ENCODE data around the gene STAC3. TPM values are rescaled to one million over a fixed set of nuclear protein-coding genes. Genes with fewer than 3 reads are reported as not detected.

STAC3 gene
- total RNA-seq, 2 donors from 2014 or later = 3.2 to 4.5 TPM

DNA sequence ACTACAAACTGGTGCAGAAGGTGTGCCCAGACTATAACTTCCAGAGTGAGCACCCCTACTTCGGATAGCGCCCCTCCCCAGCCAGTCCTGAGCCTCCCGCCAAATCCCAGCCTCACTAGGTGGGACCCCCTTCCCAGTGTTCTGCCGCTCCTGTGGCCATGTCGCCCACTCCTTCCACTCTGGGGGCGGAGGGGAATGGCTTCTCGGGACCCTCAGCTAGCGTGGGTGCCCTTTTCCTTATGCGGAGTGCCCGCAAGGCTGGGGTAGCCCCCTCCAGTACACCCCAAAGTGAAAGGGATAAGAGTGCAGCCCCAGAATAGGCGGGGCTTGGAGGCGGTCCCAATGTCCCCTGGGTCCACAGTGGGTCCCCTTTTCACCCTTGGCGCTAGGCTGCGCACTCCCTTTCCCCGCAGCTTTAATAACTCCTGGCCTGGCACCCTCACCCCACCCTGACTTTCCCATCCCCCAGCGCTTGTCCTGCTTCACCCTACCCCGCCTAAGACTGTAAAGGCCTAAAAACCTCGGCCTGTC is 25.2 kb downstream of the STAC3 start:
- H3K27me3 Mint-ChIP-seq = peaks cover 47% of the 10 kb centered on the region

DNA sequence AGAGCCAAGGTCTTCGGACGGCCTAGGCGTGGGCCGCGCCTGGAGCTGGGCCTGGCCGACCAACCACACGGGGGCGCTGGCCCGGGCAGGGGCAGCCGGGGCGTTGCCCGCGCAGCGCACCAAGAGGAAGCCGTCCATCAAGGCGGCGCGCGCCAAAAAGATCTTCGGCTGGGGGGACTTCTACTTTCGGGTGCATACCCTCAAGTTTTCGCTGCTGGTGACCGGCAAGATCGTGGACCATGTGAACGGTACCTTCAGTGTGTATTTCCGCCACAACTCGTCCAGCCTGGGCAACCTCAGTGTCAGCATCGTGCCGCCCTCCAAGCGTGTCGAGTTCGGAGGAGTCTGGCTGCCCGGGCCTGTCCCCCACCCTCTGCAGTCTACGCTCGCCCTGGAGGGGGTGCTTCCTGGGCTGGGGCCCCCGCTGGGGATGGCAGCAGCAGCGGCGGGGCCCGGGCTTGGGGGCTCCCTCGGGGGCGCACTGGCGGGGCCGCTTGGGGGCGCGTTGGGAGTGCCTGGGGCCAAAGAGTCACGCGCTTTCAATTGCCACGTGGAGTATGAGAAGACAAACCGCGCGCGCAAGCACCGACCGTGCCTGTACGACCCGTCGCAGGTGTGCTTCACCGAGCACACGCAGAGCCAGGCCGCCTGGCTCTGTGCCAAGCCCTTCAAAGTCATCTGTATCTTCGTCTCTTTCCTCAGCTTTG is 25.9 kb downstream of the STAC3 start:
- H3K4me1 Mint-ChIP-seq = peaks cover 23% of the 10 kb centered on the region
- peaks cover 51% of the 10 kb centered on the region for H3K27me3 Mint-ChIP-seq
- H3K36me3 Mint-ChIP-seq (ENCODE audit: low read depth) = peaks cover 10% of the 10 kb centered on the region
- peak; percentile 71 for ATAC-seq (replicated peaks)
- peak overlapping the region; percentile 38 for H3K4me3 Mint-ChIP-seq
- H3K9me3 Mint-ChIP-seq = no peaks in the 10 kb centered on the region
- no peak overlapping the region for H3K27ac Mint-ChIP-seq

More for the DNA sequence above, 25.2 kb downstream of the STAC3 start:
- Mint-ChIP-seq H3K36me3 (ENCODE audit: low read depth) (peaks cover 16% of the 10 kb centered on the region), H3K27ac (no peak overlapping the region), H3K9me3 (no peaks in the 10 kb centered on the region), H3K4me1 (peaks cover 27% of the 10 kb centered on the region), H3K4me3 (peak overlapping the region; percentile 38)
- no peak for ATAC-seq (replicated peaks)

DNA sequence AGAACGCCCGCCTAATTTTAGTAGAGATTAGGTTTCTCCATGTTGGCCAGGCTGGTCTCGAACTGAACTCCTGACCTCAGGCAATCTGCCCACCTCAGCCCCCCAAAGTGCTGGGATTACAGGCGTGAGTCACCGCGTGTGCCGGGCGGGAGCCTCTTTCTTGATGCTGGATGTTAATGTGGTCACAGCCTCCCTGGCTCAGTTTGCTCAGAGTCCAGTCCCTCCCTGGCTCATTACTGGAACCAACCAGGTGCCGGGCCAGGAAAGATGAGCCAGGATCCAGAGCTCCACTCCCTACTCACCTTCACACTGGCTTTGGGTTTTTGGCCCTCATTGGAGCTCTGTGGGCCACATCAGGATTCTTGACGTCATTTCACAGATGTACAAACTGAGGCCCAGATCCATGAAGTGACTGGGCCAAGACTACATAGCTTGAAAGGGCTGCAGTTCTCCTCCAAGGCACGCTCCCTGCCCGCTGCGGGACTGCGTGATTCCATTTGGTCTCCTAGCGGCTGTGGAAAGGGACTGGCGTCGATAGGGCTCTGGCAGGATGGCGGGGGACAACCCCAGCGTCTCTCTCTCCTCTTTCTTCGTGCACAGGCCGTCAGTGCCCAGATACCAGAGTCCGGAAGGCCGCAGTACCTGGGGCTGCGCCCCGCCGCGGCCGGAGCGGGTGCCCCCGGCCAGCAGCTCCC is 26.6 kb downstream of the STAC3 start:
- ATAC-seq (replicated peaks) = no peak
- Mint-ChIP-seq H3K9me3 (no peaks in the 10 kb centered on the region), H3K27ac (no peak overlapping the region), H3K4me3 (peak overlapping the region; percentile 38), H3K4me1 (peaks cover 17% of the 10 kb centered on the region), H3K36me3 (ENCODE audit: low read depth) (peaks cover 3% of the 10 kb centered on the region), H3K27me3 (peaks cover 57% of the 10 kb centered on the region)

DNA sequence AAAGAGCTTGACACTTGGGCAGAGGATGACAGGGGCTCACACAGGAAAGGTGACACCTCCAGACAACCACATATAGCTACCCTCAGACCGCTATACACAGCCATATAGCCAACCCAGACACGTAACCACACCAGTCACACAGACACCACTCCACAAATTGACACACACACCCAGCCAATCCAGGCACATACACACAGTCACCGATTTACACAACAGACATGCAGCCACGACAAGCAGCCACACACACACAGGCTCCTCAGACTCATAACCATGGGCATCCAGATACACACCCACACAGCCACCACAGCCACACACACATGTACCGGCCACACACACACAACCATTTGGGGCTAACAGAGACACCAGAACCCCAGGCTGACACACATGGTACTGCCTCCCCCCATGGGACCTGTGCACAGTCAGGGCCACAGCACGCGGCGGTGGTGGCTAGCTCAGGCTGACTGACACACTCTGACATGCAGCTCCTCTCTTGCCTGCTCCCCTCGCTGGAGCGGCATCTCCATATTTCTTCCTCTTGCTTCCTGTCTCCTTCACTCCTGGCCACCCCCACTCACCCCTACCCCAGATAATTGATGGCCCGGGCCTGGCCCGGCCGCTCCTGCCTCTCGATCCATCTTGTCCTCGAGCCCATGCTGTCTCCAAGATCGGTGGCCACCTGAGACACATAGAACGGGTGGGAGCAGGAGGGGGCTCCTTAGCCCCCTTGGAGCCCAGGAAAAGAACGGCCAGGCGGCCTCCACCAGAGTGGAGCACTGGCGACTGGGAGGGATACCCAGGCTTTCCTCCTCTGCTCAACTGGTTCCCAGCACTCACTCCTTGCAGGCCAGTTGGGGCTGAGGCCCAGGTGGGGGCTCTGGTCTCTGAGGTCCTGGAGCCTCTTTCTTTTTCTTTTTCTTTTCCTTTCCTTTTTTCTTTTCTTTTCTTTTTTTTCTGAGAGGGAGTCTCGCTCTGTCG is 27.5 kb downstream of the STAC3 start:
- Mint-ChIP-seq H3K4me1 (peaks cover 14% of the 10 kb centered on the region), H3K4me3 (no peak overlapping the region), H3K27ac (no peak overlapping the region), H3K27me3 (peaks cover 66% of the 10 kb centered on the region), H3K9me3 (no peaks in the 10 kb centered on the region), H3K36me3 (ENCODE audit: low read depth) (no peaks in the 10 kb centered on the region)
- ATAC-seq (replicated peaks) = peak; percentile 35

DNA sequence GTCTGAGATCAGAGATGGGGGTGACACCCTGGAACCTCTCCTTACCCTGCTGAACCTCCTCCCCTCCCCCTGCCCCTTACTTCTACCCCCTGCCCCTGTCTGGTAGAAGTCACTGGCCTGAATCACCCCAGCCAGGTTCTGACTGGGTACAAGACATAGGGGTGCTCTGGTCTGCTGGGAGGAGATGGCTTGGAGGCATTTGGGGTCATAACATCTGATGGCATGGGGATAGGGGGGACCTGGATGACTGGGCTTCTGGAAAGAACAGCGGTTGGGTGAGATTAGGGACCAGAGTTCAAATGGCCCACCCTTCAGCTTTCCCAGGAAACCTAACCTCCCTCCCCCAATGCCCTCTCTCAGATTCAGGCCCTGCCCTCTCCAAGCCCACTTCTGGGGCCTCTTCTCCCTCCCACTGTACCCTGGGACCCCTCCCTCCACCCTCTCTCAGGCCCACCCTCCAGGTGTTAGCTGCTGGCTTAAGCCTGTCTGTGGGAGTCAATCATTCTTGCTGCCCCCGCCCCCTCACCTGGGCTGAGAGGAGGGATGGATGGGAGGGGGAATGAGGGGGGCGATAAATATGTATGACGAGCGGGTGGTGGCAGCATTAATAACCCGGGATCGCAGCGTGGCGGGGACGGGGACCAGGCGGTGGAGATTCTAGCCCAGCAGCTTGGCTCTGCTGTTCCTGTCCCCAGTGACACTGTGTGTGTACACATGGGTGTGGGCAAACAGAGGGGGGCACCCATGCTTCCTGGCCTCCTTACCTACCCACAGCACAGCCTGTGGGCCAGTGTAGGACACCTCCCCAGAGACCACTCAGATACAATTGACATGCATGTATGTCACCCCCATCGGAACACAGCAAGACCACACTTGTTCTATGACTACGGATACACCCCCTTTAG is 28.4 kb downstream of the STAC3 start:
- H3K4me1 Mint-ChIP-seq = peaks cover 16% of the 10 kb centered on the region
- no peaks in the 10 kb centered on the region for H3K9me3 Mint-ChIP-seq
- no peak overlapping the region for H3K27ac Mint-ChIP-seq
- ATAC-seq (replicated peaks) = no peak
- peaks cover 73% of the 10 kb centered on the region for H3K27me3 Mint-ChIP-seq
- H3K4me3 Mint-ChIP-seq = no peak overlapping the region
- peaks cover 2% of the 10 kb centered on the region for H3K36me3 Mint-ChIP-seq (ENCODE audit: low read depth)

DNA sequence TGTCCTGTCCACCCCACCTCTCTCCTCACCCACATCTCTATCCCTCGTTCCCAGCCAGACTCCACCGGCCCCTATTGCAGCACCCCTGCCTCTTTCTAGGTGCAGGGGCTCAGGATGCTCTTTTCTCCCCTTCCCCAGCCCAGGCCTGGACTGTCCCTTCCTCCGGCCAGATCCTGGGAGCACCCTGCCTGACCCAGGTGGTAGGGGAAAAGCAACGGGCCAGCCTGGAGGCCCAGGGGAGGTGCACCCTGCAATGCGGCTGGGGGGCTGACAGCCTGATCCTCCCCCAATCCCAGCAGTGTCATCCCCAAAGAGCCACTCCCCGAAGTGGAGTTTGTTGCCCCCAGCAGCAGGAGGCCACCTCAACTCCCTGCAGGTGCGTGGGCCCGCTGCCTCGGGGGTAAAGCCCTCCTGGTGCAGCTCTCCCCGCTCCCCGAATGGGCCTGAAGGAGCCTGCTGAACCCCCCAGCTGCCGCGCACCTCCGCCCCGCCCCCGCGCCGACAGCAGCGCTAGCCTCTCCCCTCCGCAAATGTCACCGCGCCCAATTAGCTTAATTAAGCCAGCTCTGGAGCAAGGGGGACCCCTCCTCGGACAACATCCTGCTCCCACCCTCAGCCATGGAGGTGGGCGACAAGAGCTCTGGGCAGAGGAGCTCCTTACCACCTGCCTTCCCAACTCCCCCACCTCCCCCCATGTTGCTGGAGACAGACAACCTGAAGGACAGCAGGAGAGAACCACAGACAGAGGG is 29.6 kb downstream of the STAC3 start:
- peaks cover 17% of the 10 kb centered on the region for H3K4me1 Mint-ChIP-seq

DNA sequence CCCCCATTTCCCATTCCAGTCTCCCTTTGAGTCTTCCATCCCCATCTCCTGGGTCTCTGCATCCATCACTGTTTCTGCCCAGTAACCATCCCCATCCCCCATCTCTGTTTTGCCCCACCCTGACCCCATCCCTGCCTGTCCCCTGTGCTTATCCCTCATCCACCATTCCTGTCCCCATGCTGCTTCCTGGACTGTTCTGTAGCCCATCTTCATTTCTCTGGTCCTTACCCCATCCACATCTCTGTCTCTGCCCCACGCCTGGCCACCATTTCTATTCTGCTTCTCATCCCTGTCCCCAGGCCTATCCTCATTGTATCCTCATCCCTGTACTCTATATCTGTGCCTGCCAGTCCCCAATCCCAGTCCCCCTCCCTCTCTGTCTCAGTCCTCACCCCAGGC is 30.2 kb downstream of the STAC3 start:
- no peak for ATAC-seq (replicated peaks)
- Mint-ChIP-seq H3K27me3 (peaks cover 70% of the 10 kb centered on the region), H3K36me3 (ENCODE audit: low read depth) (peaks cover 6% of the 10 kb centered on the region), H3K4me1 (peaks cover 17% of the 10 kb centered on the region), H3K9me3 (no peaks in the 10 kb centered on the region), H3K27ac (no peak overlapping the region), H3K4me3 (no peak overlapping the region)

More for the DNA sequence above, 29.6 kb downstream of the STAC3 start:
- peaks cover 73% of the 10 kb centered on the region for H3K27me3 Mint-ChIP-seq
- H3K27ac Mint-ChIP-seq = no peak overlapping the region
- ATAC-seq (replicated peaks) = no peak
- peaks cover 6% of the 10 kb centered on the region for H3K36me3 Mint-ChIP-seq (ENCODE audit: low read depth)
- no peak overlapping the region for H3K4me3 Mint-ChIP-seq
- no peaks in the 10 kb centered on the region for H3K9me3 Mint-ChIP-seq

DNA sequence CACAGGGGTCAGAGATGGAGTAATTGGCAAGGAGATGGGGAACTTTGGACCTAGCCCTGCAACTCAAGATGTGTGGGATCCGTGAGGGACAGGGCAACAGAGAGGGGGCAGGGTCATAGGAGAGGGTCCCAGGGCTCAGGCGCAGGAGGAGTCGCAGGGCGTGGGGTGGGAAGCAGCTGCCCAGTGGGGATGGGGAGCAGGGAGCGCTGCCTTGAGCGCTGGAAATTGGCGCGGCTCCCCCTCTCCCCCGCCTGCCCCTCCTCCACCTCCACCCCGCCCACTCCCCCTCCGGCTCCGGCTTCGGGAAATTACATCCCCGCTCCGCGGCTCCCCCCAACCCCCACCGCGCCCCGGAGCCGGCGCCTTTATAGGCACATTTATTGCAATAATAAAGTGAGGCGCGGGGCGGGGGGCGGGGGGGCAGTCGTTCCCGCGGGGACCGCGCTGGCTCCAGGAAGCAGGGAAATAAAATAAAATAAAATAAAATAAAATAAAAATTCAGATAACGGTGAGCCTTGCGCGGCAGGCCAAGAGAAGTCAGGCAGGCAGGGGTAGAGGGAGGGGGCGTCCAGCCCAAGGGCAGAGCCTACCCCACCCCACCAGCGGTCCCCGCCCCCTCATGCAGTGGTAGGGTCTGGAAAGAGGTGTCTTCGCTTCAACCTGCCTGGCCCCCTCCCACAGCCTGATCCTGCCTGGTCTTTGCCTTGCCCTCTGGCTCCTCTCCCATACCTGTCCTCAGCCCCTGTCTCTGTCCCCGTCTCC is 30.8 kb downstream of the STAC3 start:
- ATAC-seq (replicated peaks) = no peak
- Mint-ChIP-seq H3K27ac (no peak overlapping the region), H3K9me3 (no peaks in the 10 kb centered on the region), H3K4me3 (no peak overlapping the region), H3K4me1 (peaks cover 23% of the 10 kb centered on the region), H3K36me3 (ENCODE audit: low read depth) (peaks cover 6% of the 10 kb centered on the region), H3K27me3 (peaks cover 71% of the 10 kb centered on the region)

DNA sequence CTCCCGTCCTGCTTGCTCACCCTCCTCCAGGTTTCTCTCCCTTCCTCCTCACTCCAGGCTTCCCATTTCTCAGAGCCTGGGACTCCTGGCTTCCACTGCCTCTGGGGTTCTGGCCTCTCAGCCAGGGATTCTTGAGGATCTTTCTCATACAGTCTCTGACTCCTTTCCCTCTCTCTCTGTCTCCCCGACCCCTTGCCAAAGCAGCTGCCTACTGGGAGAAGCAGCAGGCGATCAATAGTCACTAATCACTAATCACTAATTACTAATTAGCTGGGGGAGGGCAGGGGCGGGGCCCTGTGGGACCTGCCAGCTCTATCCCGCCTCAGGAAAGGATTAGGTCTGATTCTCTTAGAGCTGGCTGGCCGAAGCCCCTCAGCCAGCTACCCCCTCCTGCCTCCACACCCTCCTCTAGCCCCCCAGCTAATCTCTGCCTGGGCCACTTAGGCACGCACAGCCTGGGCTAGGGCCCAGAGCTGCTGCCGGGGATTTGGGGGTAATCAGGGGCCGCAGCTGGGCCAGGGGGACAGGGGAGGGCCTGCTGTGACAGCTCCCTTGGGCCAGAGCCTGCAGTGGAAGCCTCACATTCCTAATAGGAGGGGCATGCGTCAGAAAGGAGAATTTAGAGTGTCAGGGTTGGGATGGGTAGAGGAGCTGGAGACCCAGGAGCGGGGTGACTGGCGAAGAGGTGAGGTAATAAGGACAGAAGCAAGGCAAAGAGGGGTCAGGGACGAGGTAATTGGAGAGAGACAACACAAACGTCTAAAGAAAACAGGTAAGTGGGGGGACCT is 31.6 kb downstream of the STAC3 start:
- Mint-ChIP-seq H3K4me3 (no peak overlapping the region), H3K27ac (no peak overlapping the region), H3K27me3 (peaks cover 79% of the 10 kb centered on the region), H3K9me3 (no peaks in the 10 kb centered on the region), H3K36me3 (ENCODE audit: low read depth) (peaks cover 6% of the 10 kb centered on the region), H3K4me1 (peaks cover 23% of the 10 kb centered on the region)
- no peak for ATAC-seq (replicated peaks)

DNA sequence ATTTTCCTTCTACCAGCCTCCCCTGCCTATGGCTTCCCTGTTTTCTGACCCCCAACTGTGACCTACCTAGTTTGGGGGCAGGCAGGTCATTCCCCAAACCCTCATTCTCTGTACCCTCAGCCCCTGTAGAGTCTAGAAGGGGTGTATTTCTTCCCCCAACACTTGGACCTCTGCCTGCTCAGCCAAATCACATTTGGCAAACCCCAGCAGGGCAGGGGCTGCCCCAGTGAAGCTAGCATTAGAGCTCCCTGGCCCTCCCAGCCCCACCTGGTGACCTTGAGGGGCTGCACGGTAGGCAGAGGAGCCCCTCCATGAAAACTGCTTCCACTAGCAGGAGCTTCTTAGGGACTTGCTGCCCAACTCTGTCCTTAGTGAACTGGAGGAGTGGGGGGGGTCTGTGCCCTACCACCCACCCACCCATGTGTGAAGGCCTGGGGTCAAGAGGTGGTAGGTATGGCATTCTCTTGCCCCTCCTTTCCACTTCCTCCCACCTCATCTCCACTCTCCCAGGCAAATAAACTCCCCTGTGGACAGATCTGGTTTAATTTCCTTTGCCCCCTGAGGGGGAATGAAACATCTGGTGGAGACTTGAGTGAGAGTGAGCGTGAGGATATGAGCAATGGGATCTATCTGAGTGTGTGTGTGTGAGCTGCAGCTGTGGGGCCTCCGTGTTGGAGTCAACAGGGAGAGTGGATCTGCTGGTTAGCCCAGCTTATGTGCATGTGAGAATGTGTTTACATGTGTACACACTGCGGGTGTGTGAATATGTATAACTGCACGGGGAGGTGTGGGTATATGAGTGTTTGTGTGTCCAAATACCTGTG is 32.7 kb downstream of the STAC3 start:
- ATAC-seq (replicated peaks) = no peak
- no peaks in the 10 kb centered on the region for H3K9me3 Mint-ChIP-seq
- H3K27me3 Mint-ChIP-seq = peaks cover 83% of the 10 kb centered on the region
- H3K4me1 Mint-ChIP-seq = peaks cover 33% of the 10 kb centered on the region
- peaks cover 6% of the 10 kb centered on the region for H3K36me3 Mint-ChIP-seq (ENCODE audit: low read depth)
- peak overlapping the region; percentile 82 for H3K4me3 Mint-ChIP-seq
- H3K27ac Mint-ChIP-seq = no peak overlapping the region
